ENCODE measurements around the gene CTU1.
"Not testable (repeated sequence)": the region's sequence is repeated elsewhere in the genome, so short reads cannot be mapped to it uniquely, and the experiment has no call there.

The CTU1 gene

GRCh38 chr19:51144482-51145045, 36.4 kb upstream of the CTU1 start:
- Histone ChIP-seq H3K4me2 (ENCODE audit: insufficient read depth, low read length, poor library complexity, severe bottlenecking) (no peak overlapping the region), H3K18ac (ENCODE audit: low read length) (no peak overlapping the region), H3K36me3 (replicated peaks in 1 of 2; ENCODE audit: control insufficient read depth in 2 of 2, insufficient read depth in 2 of 2, low read length in 2 of 2) (no peaks in the 10 kb centered on the region), H3K9me3 (replicated peaks in 1 of 2; ENCODE audit: control insufficient read depth in 2 of 2, insufficient read depth in 1 of 2, low read depth in 1 of 2, low read length in 2 of 2) (no peaks in the 10 kb centered on the region), H2AFZ (ENCODE audit: low read length) (no peak overlapping the region), H3K9ac (ENCODE audit: low read depth, low read length, poor library complexity) (no peak overlapping the region), H3K79me1 (ENCODE audit: low read depth, low read length) (no peaks in the 10 kb centered on the region), H3K27ac (replicated peaks; ENCODE audit: low read length) (no peak overlapping the region), H2BK12ac (ENCODE audit: low read length) (no peak overlapping the region), H3K4me3 (ENCODE audit: low read length in 2 of 2) (no peak overlapping the region), H3K27me3 (ENCODE audit: control insufficient read depth in 3 of 3, insufficient read depth in 3 of 3, low read depth in 1 of 3, low read length in 3 of 3) (peaks cover 0 to 22% (median 0%) of the 10 kb centered on the region in 3 experiments), H3K4me1 (ENCODE audit: control insufficient read depth in 2 of 2, insufficient read depth in 1 of 2, low read depth in 1 of 2, low read length in 2 of 2) (no peaks in the 10 kb centered on the region), H2BK15ac (ENCODE audit: low read length) (no peak overlapping the region), H4K8ac (ENCODE audit: low read depth, low read length) (no peak overlapping the region), H2BK5ac (ENCODE audit: low read length) (peak overlapping the region; percentile 33), H2AK5ac (ENCODE audit: low read depth, low read length) (peak overlapping the region; percentile 70), H4K91ac (ENCODE audit: low read depth, low read length, poor library complexity) (no peak overlapping the region), H2BK120ac (ENCODE audit: low read depth, low read length) (no peak overlapping the region), H3K23ac (ENCODE audit: low read depth, low read length, poor library complexity) (no peak overlapping the region), H3K4ac (ENCODE audit: low read length) (no peak overlapping the region), H3K14ac (ENCODE audit: low read length) (no peak overlapping the region)
- DNase-seq (ENCODE audit: low spot score), result no peak
- WGBS, 2 donors (ENCODE audit: extremely low coverage in 2 of 2, insufficient read length in 2 of 2, insufficient replicate concordance in 1 of 2), result no CpG with 5 or more reads among the region's 11 CpGs

- H2AK5ac ChIP-seq (ENCODE audit: low read depth, low read length), result no peak overlapping the region
- H3K4me1 ChIP-seq (ENCODE audit: control insufficient read depth in 2 of 2, insufficient read depth in 1 of 2, low read depth in 1 of 2, low read length in 2 of 2), result no peaks in the 10 kb centered on the region
- H3K9me3 ChIP-seq (replicated peaks in 1 of 2; ENCODE audit: control insufficient read depth in 2 of 2, insufficient read depth in 1 of 2, low read depth in 1 of 2, low read length in 2 of 2), result no peaks in the 10 kb centered on the region
- no peak overlapping the region for H3K9ac ChIP-seq (ENCODE audit: low read depth, low read length, poor library complexity)
- no peak overlapping the region for H3K18ac ChIP-seq (ENCODE audit: low read length)
- H3K36me3 ChIP-seq (replicated peaks in 1 of 2; ENCODE audit: control insufficient read depth in 2 of 2, insufficient read depth in 2 of 2, low read length in 2 of 2), result no peaks in the 10 kb centered on the region
- H3K27me3 ChIP-seq (ENCODE audit: control insufficient read depth in 3 of 3, insufficient read depth in 3 of 3, low read depth in 1 of 3, low read length in 3 of 3), result peaks cover 0 to 27% (median 0%) of the 10 kb centered on the region in 3 experiments
- H3K27ac ChIP-seq (replicated peaks; ENCODE audit: low read length), result no peak overlapping the region
- H4K8ac ChIP-seq (ENCODE audit: low read depth, low read length), result no peak overlapping the region
- H3K14ac ChIP-seq (ENCODE audit: low read length), result no peak overlapping the region
- H3K4ac ChIP-seq (ENCODE audit: low read length), result no peak overlapping the region
- peak overlapping the region; percentile 51 for H2BK12ac ChIP-seq (ENCODE audit: low read length)
- no peak overlapping the region for H2BK120ac ChIP-seq (ENCODE audit: low read depth, low read length)
- no peak overlapping the region for H3K4me3 ChIP-seq (ENCODE audit: low read length in 2 of 2)
- no peak overlapping the region for H2BK5ac ChIP-seq (ENCODE audit: low read length)
- H3K23ac ChIP-seq (ENCODE audit: low read depth, low read length, poor library complexity), result no peak overlapping the region
- H2AFZ ChIP-seq (ENCODE audit: low read length), result no peak overlapping the region
- H3K79me1 ChIP-seq (ENCODE audit: low read depth, low read length), result no peaks in the 10 kb centered on the region
- no CpG with 5 or more reads among the region's 5 CpGs for WGBS, 2 donors (ENCODE audit: extremely low coverage in 2 of 2, insufficient read length in 2 of 2, insufficient replicate concordance in 1 of 2)
- no peak overlapping the region for H4K91ac ChIP-seq (ENCODE audit: low read depth, low read length, poor library complexity)
- H2BK15ac ChIP-seq (ENCODE audit: low read length), result no peak overlapping the region
- H3K4me2 ChIP-seq (ENCODE audit: insufficient read depth, low read length, poor library complexity, severe bottlenecking), result no peak overlapping the region
- no peak for DNase-seq (ENCODE audit: low spot score)
Measured at GRCh38 chr19:51143486-51143885, 35.3 kb upstream of the CTU1 start.

GRCh38 chr19:51142809-51143475, 34.7 kb upstream of the CTU1 start:
- no CpG with 5 or more reads among the region's 15 CpGs for WGBS, 2 donors (ENCODE audit: extremely low coverage in 2 of 2, insufficient read length in 2 of 2, insufficient replicate concordance in 1 of 2)
- not testable (repeated sequence) for H2AFZ ChIP-seq (ENCODE audit: low read length); H3K36me3 ChIP-seq (replicated peaks in 1 of 2; ENCODE audit: control insufficient read depth in 2 of 2, insufficient read depth in 2 of 2, low read length in 2 of 2); H3K4ac ChIP-seq (ENCODE audit: low read length); DNase-seq (ENCODE audit: low spot score); H2BK120ac ChIP-seq (ENCODE audit: low read depth, low read length); H3K23ac ChIP-seq (ENCODE audit: low read depth, low read length, poor library complexity); H3K27ac ChIP-seq (replicated peaks; ENCODE audit: low read length); H3K4me1 ChIP-seq (ENCODE audit: control insufficient read depth in 2 of 2, insufficient read depth in 1 of 2, low read depth in 1 of 2, low read length in 2 of 2); H3K4me2 ChIP-seq (ENCODE audit: insufficient read depth, low read length, poor library complexity, severe bottlenecking); H2BK15ac ChIP-seq (ENCODE audit: low read length); H3K9me3 ChIP-seq (replicated peaks in 1 of 2; ENCODE audit: control insufficient read depth in 2 of 2, insufficient read depth in 1 of 2, low read depth in 1 of 2, low read length in 2 of 2); H2AK5ac ChIP-seq (ENCODE audit: low read depth, low read length); H3K18ac ChIP-seq (ENCODE audit: low read length); H3K9ac ChIP-seq (ENCODE audit: low read depth, low read length, poor library complexity); H3K14ac ChIP-seq (ENCODE audit: low read length); H4K8ac ChIP-seq (ENCODE audit: low read depth, low read length); H2BK5ac ChIP-seq (ENCODE audit: low read length); H3K4me3 ChIP-seq (ENCODE audit: low read length in 2 of 2); H4K91ac ChIP-seq (ENCODE audit: low read depth, low read length, poor library complexity); H2BK12ac ChIP-seq (ENCODE audit: low read length); H3K79me1 ChIP-seq (ENCODE audit: low read depth, low read length)
- peaks cover 0 to 27% (median 0%) of the 10 kb centered on the region in 3 experiments for H3K27me3 ChIP-seq (ENCODE audit: control insufficient read depth in 3 of 3, insufficient read depth in 3 of 3, low read depth in 1 of 3, low read length in 3 of 3)

- no CpG with 5 or more reads among the region's 14 CpGs for WGBS, 2 donors (ENCODE audit: extremely low coverage in 2 of 2, insufficient read length in 2 of 2, insufficient replicate concordance in 1 of 2)
Measured at GRCh38 chr19:51142119-51142518, 33.9 kb upstream of the CTU1 start, which contains the start of gene SIGLEC7. Gene SIGLEC7, plus strand, starts transcription at chr19:51142301. Its CDS starts 69 bp downstream, at chr19:51142370.

More at GRCh38 chr19:51142119-51142518, 33.9 kb upstream of the CTU1 start, which contains the start of gene SIGLEC7:
- peak within 1 kb of the TSS; percentile 66 for H2AK5ac ChIP-seq (ENCODE audit: low read depth, low read length)
- no peak within 1 kb of the TSS for H2BK120ac ChIP-seq (ENCODE audit: low read depth, low read length)
- no peak within 1 kb of the TSS for H3K4me3 ChIP-seq (ENCODE audit: low read length in 2 of 2)
- H3K4ac ChIP-seq (ENCODE audit: low read length), result no peak within 1 kb of the TSS
- peak within 1 kb of the TSS; percentile 6 for H3K14ac ChIP-seq (ENCODE audit: low read length)
- no peak within 1 kb of the TSS for H2BK5ac ChIP-seq (ENCODE audit: low read length)
- H3K79me1 ChIP-seq (ENCODE audit: low read depth, low read length), result no peaks in the 10 kb centered on the region
- peaks cover 0 to 30% (median 0%) of the 10 kb centered on the region in 3 experiments for H3K27me3 ChIP-seq (ENCODE audit: control insufficient read depth in 3 of 3, insufficient read depth in 3 of 3, low read depth in 1 of 3, low read length in 3 of 3)
- no peak within 1 kb of the TSS for H2BK15ac ChIP-seq (ENCODE audit: low read length)
- no peak within 1 kb of the TSS for H2BK12ac ChIP-seq (ENCODE audit: low read length)
- no peak within 1 kb of the TSS for H4K8ac ChIP-seq (ENCODE audit: low read depth, low read length)
- no peak within 1 kb of the TSS for H3K23ac ChIP-seq (ENCODE audit: low read depth, low read length, poor library complexity)
- no peaks in the 10 kb centered on the region for H3K9me3 ChIP-seq (replicated peaks in 1 of 2; ENCODE audit: control insufficient read depth in 2 of 2, insufficient read depth in 1 of 2, low read depth in 1 of 2, low read length in 2 of 2)
- no peak within 1 kb of the TSS for H4K91ac ChIP-seq (ENCODE audit: low read depth, low read length, poor library complexity)
- H3K36me3 ChIP-seq (replicated peaks in 1 of 2; ENCODE audit: control insufficient read depth in 2 of 2, insufficient read depth in 2 of 2, low read length in 2 of 2), result no peaks in the 10 kb centered on the region
- peak within 1 kb of the TSS; percentile 62 for H3K18ac ChIP-seq (ENCODE audit: low read length)
- no peaks in the 10 kb centered on the region for H3K4me1 ChIP-seq (ENCODE audit: control insufficient read depth in 2 of 2, insufficient read depth in 1 of 2, low read depth in 1 of 2, low read length in 2 of 2)
- H3K27ac ChIP-seq (replicated peaks; ENCODE audit: low read length), result no peak within 1 kb of the TSS
- DNase-seq (ENCODE audit: low spot score), result no peak
- H3K9ac ChIP-seq (ENCODE audit: low read depth, low read length, poor library complexity), result no peak within 1 kb of the TSS
- no peak within 1 kb of the TSS for H3K4me2 ChIP-seq (ENCODE audit: insufficient read depth, low read length, poor library complexity, severe bottlenecking)
- H2AFZ ChIP-seq (ENCODE audit: low read length), result no peak within 1 kb of the TSS
